HepG2 (cell line): ENCODE data around the gene RAB15. TPM values are rescaled to one million over a fixed set of nuclear protein-coding genes. Genes with fewer than 3 reads are reported as not detected.

Experiments used
- GTF2F1 ChIP-seq: fragments of 150-350 bp; IDR thresholded peaks from 2 replicates; pipeline ENCODE4 v1.6.1; 2014; ENCODE audit warnings: low read length
- HDAC1 ChIP-seq: sonication (generic); formaldehyde crosslinking; IDR thresholded peaks from 2 replicates; pipeline ENCODE4 v1.5.1; 2020; ENCODE audit warnings: mild to moderate bottlenecking, missing genetic modification reagents
- KDM2A ChIP-seq: sonication (generic); formaldehyde crosslinking; IDR thresholded peaks from 2 replicates; pipeline ENCODE4 v1.4.0; 2020; ENCODE audit warnings: low read depth, missing genetic modification reagents, borderline replicate concordance
- NFIC ChIP-seq: IDR thresholded peaks from 2 replicates; pipeline ENCODE4 v1.6.1; 2012; ENCODE audit warnings: mild to moderate bottlenecking, low read length, inconsistent platforms
- NR3C1 ChIP-seq: sonication (generic); formaldehyde crosslinking; IDR thresholded peaks from 2 replicates; pipeline ENCODE4 v1.4.0; 2020; ENCODE audit warnings: missing genetic modification reagents
- POLR2AphosphoS2 ChIP-seq: IDR thresholded peaks from 2 replicates; pipeline ENCODE4 v1.6.1; 2011; ENCODE audit warnings: low read depth, low read length, improper control_type of control experiment
- SRF ChIP-seq: IDR thresholded peaks from 2 replicates; pipeline ENCODE4 v1.6.1; 2011; ENCODE audit warnings: mild to moderate bottlenecking, low read depth, low read length, moderate library complexity
- ZNF343 ChIP-seq: sonication (generic); formaldehyde crosslinking; IDR thresholded peaks from 2 replicates; pipeline ENCODE4 v1.4.0; 2020; ENCODE audit warnings: mild to moderate bottlenecking, missing genetic modification reagents
- ZNF550 ChIP-seq: sonication (generic); formaldehyde crosslinking; IDR thresholded peaks from 2 replicates; pipeline ENCODE4 v1.4.0; 2020; ENCODE audit warnings: mild to moderate bottlenecking, missing genetic modification reagents, borderline replicate concordance
- ZSCAN20 ChIP-seq: sonication (generic); formaldehyde crosslinking; IDR thresholded peaks from 2 replicates; pipeline ENCODE4 v1.4.0; 2020; ENCODE audit warnings: missing genetic modification reagents, mild to moderate bottlenecking, borderline replicate concordance
- polyA plus RNA-seq, 8 experiments: library from polyadenylated mRNA; depleted of rRNA in 3 of 8; stranded (reverse) in 7 of 8; unstranded in 1 of 8; fragments of >200 nt; fragmentation: Illumina TruSeq in 4 of 8; extraction: Trizol in 4 of 8; gene quantifications; 2 replicates each; pipeline versions ENCODE4 v1.2.1 to v1.2.3, GENCODE V29; 2011 to 2016; ENCODE audit warnings: low read depth in 4 of 8, missing spikeins in 1 of 8, mixed read lengths in 1 of 8; ENCODE audit not compliant: insufficient read depth in 1 of 8
- total RNA-seq, 5 experiments: library from RNA; depleted of rRNA; stranded (reverse); fragments of >200 nt; fragmentation: Illumina TruSeq; extraction: Trizol; gene quantifications; 2 replicates each; pipeline ENCODE4 v1.2.3, GENCODE V29; 2016; ENCODE audit warnings: low read depth in 1 of 5
- TF ChIP-seq, protein P1 (sequence below): sonication (generic); formaldehyde crosslinking; IDR thresholded peaks from 2 replicates; pipeline ENCODE4 v1.4.0; 2020; ENCODE audit warnings: missing genetic modification reagents
- TF ChIP-seq, protein P2 (sequence below): sonication (generic); formaldehyde crosslinking; IDR thresholded peaks from 2 replicates; pipeline ENCODE4 v1.4.0; 2020; ENCODE audit warnings: missing genetic modification reagents, borderline replicate concordance
- TF ChIP-seq, protein P3 (sequence below): sonication (generic); formaldehyde crosslinking; IDR thresholded peaks from 2 replicates; pipeline ENCODE4 v1.9.0; 2022; ENCODE audit warnings: missing genetic modification reagents, mild to moderate bottlenecking, borderline replicate concordance
- TF ChIP-seq, protein P4 (sequence below): sonication (generic); formaldehyde crosslinking; IDR thresholded peaks from 2 replicates; pipeline ENCODE4 v1.4.0; 2020; ENCODE audit warnings: mild to moderate bottlenecking, missing genetic modification reagents
- TF ChIP-seq, protein P5 (sequence below), 2 experiments: fragments of 450-650 bp in 1 of 2; sonication (generic) in 1 of 2; formaldehyde crosslinking; IDR thresholded peaks; 2 replicates each; pipeline versions ENCODE4 v1.5.0 to v1.8.0; 2020 to 2022; ENCODE audit warnings: mild to moderate bottlenecking in 1 of 2, missing genetic modification reagents in 1 of 2
- TF ChIP-seq, protein P6 (sequence below): sonication (generic); formaldehyde crosslinking; IDR thresholded peaks from 2 replicates; pipeline ENCODE4 v1.5.1; 2020; ENCODE audit warnings: missing genetic modification reagents, mild to moderate bottlenecking, borderline replicate concordance

Gene RAB15
- total and polyA plus RNA-seq, 2 of the 13 experiments (the other 11 are each of a cell fraction or from before 2014, with no cell fraction given), result 7.4 to 18.5 TPM

- TF ChIP-seq, protein P1, sequence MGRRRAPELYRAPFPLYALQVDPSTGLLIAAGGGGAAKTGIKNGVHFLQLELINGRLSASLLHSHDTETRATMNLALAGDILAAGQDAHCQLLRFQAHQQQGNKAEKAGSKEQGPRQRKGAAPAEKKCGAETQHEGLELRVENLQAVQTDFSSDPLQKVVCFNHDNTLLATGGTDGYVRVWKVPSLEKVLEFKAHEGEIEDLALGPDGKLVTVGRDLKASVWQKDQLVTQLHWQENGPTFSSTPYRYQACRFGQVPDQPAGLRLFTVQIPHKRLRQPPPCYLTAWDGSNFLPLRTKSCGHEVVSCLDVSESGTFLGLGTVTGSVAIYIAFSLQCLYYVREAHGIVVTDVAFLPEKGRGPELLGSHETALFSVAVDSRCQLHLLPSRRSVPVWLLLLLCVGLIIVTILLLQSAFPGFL, result no peak
- TF ChIP-seq KDM2A (CRISPR knock-in tag) (0 out of 2 replicates have a peak, but pooled peaks have one; percentile 22), GTF2F1 (no peak), POLR2AphosphoS2 (no peak), ZSCAN20 (CRISPR knock-in tag) (no peak), ZNF343 (no peak), HDAC1 (peak; percentile 69; the same call in 1 of the 2 replicates), NFIC (no peak), NR3C1 (no peak), SRF (no peak), ZNF550 (CRISPR knock-in tag) (no peak)
- TF ChIP-seq, protein P2, sequence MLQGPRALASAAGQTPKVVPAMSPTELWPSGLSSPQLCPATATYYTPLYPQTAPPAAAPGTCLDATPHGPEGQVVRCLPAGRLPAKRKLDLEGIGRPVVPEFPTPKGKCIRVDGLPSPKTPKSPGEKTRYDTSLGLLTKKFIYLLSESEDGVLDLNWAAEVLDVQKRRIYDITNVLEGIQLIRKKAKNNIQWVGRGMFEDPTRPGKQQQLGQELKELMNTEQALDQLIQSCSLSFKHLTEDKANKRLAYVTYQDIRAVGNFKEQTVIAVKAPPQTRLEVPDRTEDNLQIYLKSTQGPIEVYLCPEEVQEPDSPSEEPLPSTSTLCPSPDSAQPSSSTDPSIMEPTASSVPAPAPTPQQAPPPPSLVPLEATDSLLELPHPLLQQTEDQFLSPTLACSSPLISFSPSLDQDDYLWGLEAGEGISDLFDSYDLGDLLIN, result no peak
- TF ChIP-seq, protein P3, sequence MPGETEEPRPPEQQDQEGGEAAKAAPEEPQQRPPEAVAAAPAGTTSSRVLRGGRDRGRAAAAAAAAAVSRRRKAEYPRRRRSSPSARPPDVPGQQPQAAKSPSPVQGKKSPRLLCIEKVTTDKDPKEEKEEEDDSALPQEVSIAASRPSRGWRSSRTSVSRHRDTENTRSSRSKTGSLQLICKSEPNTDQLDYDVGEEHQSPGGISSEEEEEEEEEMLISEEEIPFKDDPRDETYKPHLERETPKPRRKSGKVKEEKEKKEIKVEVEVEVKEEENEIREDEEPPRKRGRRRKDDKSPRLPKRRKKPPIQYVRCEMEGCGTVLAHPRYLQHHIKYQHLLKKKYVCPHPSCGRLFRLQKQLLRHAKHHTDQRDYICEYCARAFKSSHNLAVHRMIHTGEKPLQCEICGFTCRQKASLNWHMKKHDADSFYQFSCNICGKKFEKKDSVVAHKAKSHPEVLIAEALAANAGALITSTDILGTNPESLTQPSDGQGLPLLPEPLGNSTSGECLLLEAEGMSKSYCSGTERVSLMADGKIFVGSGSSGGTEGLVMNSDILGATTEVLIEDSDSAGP (CRISPR knock-in tag), result peak; percentile 22; the same call in 1 of the 2 replicates
- TF ChIP-seq, protein P4, sequence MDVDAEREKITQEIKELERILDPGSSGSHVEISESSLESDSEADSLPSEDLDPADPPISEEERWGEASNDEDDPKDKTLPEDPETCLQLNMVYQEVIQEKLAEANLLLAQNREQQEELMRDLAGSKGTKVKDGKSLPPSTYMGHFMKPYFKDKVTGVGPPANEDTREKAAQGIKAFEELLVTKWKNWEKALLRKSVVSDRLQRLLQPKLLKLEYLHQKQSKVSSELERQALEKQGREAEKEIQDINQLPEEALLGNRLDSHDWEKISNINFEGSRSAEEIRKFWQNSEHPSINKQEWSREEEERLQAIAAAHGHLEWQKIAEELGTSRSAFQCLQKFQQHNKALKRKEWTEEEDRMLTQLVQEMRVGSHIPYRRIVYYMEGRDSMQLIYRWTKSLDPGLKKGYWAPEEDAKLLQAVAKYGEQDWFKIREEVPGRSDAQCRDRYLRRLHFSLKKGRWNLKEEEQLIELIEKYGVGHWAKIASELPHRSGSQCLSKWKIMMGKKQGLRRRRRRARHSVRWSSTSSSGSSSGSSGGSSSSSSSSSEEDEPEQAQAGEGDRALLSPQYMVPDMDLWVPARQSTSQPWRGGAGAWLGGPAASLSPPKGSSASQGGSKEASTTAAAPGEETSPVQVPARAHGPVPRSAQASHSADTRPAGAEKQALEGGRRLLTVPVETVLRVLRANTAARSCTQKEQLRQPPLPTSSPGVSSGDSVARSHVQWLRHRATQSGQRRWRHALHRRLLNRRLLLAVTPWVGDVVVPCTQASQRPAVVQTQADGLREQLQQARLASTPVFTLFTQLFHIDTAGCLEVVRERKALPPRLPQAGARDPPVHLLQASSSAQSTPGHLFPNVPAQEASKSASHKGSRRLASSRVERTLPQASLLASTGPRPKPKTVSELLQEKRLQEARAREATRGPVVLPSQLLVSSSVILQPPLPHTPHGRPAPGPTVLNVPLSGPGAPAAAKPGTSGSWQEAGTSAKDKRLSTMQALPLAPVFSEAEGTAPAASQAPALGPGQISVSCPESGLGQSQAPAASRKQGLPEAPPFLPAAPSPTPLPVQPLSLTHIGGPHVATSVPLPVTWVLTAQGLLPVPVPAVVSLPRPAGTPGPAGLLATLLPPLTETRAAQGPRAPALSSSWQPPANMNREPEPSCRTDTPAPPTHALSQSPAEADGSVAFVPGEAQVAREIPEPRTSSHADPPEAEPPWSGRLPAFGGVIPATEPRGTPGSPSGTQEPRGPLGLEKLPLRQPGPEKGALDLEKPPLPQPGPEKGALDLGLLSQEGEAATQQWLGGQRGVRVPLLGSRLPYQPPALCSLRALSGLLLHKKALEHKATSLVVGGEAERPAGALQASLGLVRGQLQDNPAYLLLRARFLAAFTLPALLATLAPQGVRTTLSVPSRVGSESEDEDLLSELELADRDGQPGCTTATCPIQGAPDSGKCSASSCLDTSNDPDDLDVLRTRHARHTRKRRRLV (CRISPR knock-in tag), result no peak
- TF ChIP-seq, protein P5, sequence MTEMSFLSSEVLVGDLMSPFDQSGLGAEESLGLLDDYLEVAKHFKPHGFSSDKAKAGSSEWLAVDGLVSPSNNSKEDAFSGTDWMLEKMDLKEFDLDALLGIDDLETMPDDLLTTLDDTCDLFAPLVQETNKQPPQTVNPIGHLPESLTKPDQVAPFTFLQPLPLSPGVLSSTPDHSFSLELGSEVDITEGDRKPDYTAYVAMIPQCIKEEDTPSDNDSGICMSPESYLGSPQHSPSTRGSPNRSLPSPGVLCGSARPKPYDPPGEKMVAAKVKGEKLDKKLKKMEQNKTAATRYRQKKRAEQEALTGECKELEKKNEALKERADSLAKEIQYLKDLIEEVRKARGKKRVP (CRISPR knock-in tag; IDR thresholded peaks at IDR 0.05), result no peak
- TF ChIP-seq, protein P6, sequence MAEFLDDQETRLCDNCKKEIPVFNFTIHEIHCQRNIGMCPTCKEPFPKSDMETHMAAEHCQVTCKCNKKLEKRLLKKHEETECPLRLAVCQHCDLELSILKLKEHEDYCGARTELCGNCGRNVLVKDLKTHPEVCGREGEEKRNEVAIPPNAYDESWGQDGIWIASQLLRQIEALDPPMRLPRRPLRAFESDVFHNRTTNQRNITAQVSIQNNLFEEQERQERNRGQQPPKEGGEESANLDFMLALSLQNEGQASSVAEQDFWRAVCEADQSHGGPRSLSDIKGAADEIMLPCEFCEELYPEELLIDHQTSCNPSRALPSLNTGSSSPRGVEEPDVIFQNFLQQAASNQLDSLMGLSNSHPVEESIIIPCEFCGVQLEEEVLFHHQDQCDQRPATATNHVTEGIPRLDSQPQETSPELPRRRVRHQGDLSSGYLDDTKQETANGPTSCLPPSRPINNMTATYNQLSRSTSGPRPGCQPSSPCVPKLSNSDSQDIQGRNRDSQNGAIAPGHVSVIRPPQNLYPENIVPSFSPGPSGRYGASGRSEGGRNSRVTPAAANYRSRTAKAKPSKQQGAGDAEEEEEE (CRISPR knock-in tag), result no peak
Measured at GRCh38 chr14:64947710-64948611, 24.2 kb downstream of the RAB15 start (continued).
